Raji (cell line): ENCODE results near the gene NPM1.

Experiments used
- POLR2A ChIP-seq: IDR thresholded peaks from 2 replicates; pipeline ENCODE4 v1.6.1; 2011; ENCODE audit warnings: low read depth, low read length, control low read depth; ENCODE audit not compliant: insufficient read depth

Gene NPM1

GRCh38 chr5:171421331-171422262, 33.9 kb downstream of the NPM1 start:
- TF ChIP-seq POLR2A = no peak

DNA sequence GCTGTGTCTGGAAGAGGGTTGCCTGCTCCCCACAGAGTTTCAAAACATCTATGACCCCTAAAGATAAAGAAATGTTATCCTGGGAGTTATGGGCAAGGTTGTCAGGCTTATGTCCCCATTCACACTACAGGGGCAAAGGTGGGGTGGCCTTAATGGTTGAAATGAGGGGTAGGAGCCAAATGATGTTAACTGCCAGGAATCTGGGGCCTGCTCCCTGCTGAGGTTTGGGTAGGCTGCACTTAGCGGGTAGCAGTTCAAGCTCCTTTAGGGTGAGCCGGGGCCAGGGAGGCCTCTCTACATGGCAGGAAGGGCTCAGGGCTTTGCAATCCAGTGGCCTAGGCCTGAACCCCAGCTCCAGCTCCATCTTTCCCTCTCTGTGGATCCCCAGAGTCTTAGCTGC, 34.8 kb downstream of the NPM1 start:
- TF ChIP-seq POLR2A = no peak

- TF ChIP-seq POLR2A = no peak
Observed at GRCh38 chr5:171422902-171423663, 35.4 kb downstream of the NPM1 start.

DNA sequence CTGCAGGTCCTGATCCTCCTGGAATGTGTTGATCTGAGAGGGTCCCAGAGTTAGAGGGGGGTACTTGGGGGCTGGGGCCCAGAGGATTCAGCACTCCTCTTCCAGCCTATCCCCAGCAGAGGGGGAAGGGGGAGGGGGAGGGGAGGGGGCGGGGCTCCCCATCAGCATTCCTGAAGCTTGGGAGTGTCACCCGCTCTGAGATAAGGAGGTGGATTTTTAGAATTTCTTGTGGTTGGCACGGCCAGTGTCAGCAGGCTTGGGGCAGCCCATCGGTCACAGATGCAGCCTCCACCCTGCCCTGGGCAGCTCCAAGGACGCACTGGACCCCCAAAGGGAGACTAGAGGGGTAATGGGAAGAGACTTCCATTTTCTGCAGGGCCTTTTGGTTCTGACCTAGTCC, 37.1 kb downstream of the NPM1 start:
- no peak for TF ChIP-seq POLR2A

DNA sequence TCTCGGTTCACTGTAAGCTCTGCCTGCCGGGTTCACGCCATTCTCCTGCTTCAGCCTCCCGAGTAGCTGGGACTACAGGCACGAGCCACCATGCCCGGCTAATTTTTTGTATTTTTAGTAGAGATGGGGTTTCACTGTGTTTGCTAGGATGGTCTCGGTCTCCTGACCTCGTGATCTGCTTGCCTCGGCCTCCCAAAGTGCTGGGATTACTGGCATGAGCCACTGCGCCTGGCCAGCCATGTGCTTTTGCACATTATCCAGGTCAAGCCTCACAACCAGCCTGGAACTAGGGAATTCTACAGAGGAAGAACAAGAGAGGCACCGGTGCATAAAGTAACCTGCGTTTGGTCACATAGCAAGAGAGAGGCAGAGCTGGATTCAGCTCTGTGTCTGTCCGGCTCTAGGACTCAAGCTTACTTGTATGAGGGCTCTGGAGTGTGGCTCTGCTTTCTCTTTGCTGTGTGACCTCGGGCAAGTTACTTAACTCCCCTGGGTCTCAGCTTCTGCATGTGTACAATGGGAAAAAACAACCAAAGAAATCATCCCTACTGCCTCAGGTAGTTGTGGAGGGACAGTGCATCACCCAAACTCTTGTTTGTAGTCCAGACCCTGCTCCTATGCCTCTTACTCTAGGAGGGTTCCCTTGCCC, 38.1 kb downstream of the NPM1 start:
- no peak for TF ChIP-seq POLR2A

GRCh38 chr5:171426266-171426665, 38.6 kb downstream of the NPM1 start:
- TF ChIP-seq POLR2A = no peak

DNA sequence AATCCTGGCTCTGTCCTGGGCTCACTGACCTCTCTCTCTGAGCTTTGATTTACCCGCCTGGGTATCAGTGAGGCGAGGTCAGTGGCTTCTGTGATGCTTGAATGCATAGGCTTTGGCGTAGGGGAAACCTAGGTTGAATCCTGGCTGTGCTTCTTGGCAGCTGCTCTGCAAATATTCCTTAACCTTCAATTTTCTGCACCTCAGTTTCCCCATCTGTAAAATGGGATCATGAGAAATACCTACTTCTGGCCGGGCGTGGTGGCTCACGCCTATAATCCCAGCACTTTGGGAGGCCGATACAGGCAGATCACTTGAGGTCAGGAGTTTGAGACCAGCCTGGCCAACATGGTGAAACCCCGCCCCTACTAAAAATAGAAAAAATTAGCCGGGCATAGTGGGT, 39.0 kb downstream of the NPM1 start:
- TF ChIP-seq POLR2A = no peak

DNA sequence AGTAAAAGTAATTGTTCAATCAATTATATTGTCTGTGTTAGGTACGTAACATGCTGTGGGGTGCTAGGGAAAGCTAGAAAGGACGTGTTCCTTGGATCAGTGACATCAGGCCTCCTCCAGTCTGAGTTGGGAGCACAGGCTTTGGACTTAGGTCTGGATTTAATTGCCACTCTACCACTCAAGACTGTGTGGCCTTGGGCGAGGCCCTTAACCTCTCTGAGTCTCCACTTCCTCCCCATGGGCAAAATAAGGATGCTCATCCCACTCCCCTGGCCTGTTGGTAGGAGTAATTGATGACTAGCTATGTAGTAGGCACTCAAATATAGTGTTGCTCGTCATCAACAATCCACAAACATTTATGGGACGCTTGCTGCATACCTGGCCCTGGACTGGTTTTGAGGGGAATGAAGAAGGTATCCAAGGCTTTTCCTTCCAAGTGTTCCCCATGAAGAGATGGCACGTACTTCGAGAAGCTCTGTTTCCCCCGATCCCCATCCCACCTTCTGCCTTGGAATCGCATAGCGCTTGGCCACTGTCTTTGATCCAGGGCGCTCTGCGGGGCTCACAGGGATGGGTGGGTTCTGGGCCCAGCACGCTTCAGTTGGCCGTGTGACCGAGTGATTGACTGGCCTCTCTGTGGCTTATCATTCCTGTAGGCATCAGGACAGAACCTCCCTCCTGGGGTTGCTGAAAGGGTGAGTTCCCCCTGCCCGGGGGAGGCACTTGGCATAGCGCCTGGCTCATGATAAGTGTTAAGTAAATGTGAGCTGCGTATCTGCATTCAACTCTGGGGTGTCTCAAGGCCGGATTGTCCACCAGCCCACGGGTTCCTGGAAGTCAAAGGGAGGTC, 39.9 kb downstream of the NPM1 start:
- no peak for TF ChIP-seq POLR2A

- no peak for TF ChIP-seq POLR2A
Observed at GRCh38 chr5:171428168-171428696, 40.6 kb downstream of the NPM1 start.

DNA sequence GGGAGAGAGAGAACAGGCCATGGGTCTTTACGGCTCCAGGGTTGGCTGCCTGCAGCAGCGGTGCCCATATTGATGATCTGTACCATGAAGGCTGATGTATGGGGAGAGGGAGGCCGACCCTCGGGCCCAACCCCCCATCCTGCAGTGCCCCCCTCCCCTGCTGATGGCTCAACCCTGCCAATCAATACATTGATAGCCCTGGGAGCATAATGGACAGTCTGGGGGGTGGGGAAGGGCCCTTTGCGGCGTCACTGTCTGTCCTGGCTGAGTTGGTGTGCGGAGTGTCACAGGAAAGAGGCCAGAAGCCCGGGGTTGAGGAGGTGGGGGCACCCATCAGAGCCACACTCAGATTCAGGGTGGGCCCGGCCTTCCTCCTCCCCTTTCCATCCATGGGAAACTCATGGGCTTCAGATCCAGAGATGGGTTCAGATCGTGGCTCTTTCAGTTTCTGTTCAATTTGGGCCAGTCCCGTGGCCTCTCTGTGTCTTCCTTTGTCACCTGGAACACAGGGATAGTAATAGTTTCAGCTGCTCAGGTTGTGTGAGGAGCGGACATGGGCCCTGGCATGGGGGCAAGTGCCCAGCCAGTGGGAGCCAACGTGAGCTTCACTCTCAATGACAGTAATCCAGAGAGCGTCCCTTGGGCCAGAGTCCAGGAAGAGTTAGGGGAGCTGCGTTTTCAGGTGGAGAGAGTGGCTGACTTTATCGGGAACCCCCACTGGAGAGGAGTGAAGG, 41.3 kb downstream of the NPM1 start:
- no peak for TF ChIP-seq POLR2A

DNA sequence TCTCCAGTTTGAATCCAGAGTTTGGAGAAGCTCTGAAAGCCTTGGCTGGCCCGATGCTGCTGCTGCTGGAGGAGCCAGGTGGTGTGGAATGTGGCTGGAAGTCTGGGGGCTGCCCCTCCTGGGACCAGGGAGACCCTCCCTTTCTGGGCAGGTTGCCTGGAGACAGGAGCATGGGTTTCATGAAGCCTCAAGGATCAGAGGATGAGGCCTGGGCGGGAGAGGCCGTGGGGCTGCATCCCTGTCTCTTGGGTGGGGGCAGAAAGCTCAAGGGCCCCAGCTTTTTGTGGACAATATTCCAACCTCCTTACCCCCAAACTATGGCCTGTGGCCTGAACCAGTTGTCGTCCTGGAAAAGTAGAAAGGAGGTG, 41.9 kb downstream of the NPM1 start:
- no peak for TF ChIP-seq POLR2A

DNA sequence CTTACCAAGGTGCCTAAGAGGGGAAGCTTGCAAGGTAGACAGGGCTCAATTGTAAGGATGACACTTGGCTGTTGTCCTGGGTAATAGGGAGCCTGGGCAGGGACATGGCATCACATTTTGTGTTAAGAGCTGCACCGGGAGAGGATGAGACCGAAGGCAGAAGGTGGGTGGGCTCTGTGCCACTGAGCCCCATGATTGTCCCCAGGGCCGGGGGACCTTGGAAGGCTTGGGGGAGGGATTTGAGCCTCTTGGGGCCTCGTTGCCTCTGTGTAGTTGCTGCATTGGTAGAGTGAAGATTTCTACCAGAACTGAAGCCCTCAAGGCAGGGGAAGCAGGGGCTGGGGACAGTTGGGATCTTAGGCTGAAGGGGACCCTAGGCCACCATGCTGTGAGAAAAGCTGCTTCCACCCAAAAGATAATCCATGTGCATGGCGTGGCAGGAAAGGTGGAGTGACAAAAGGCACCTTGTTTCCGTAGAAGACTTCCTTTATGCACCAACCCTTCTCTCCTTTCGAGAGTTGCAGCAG, 43.7 kb downstream of the NPM1 start:
- no peak for TF ChIP-seq POLR2A

- no peak for TF ChIP-seq POLR2A
Observed at GRCh38 chr5:171432076-171432475, 44.4 kb downstream of the NPM1 start.
